OCI-LY7 (cell line): ENCODE results near the gene UFC1. TPM values are rescaled to one million over a fixed set of nuclear protein-coding genes. Genes with fewer than 3 reads are reported as not detected.

Experiments used
- BruUV-seq: library from RNA; stranded (reverse); fragments of 400-500 nt; replicated peaks from 2 replicates; lab custom pipeline; 2021; lab: Mats Ljungman, UMichigan
- CTCF ChIA-PET: fragments of 300-600 bp; sonication (Branson Sonifier 250); formaldehyde crosslinking; loops from one replicate; lab custom pipeline; 2022; ENCODE audit warnings: antibody characterized with exemption; ENCODE audit not compliant: unreplicated experiment; lab: Charles Lee
- POLR2A ChIA-PET: fragments of 300-600 bp; sonication (Branson Sonifier 250); formaldehyde crosslinking; loops from one replicate; lab custom pipeline; 2022; ENCODE audit warnings: antibody characterized with exemption; lab: Charles Lee
- DNase-seq: peaks from one replicate; pipeline ENCODE4 v3.0.0-alpha.2; 2015; ENCODE audit warnings: low spot score
- H2AFZ ChIP-seq: fragments of 200-600 bp; sonication (generic), shearing (Covaris generic); 2 replicates; pipeline ENCODE4 v1.6.1; 2014; ENCODE audit warnings: mild to moderate bottlenecking, antibody characterized with exemption, low read length, moderate library complexity
- H3K27ac ChIP-seq: fragments of 200-600 bp; sonication (generic); 2 replicates; pipeline ENCODE4 v1.5.1; 2014; ENCODE audit warnings: mixed run types, low read depth, mild to moderate bottlenecking, moderate library complexity, low read length, inconsistent platforms; ENCODE audit not compliant: poor library complexity, severe bottlenecking
- H3K36me3 ChIP-seq: fragments of 200-600 bp; sonication (generic); 2 replicates; pipeline ENCODE4 v1.6.1; 2014; ENCODE audit warnings: mild to moderate bottlenecking, antibody characterized with exemption, low read length, moderate library complexity, mixed read lengths; ENCODE audit not compliant: insufficient read depth
- H3K4me1 ChIP-seq: fragments of 200-600 bp; sonication (generic); 2 replicates; pipeline ENCODE4 v1.5.1; 2014; ENCODE audit warnings: mild to moderate bottlenecking, low read length; ENCODE audit not compliant: insufficient read depth, poor library complexity, severe bottlenecking
- H3K4me2 ChIP-seq: fragments of 200-600 bp; sonication (generic); 2 replicates; pipeline ENCODE4 v1.6.1; 2014; ENCODE audit warnings: mild to moderate bottlenecking, low read length
- H3K4me3 ChIP-seq: fragments of 200-600 bp; sonication (generic); 2 replicates; pipeline ENCODE4 v1.5.1; 2014; ENCODE audit warnings: mild to moderate bottlenecking, low read depth, low read length; ENCODE audit not compliant: poor library complexity, severe bottlenecking
- H3K79me2 ChIP-seq: fragments of 200-600 bp; sonication (generic); 2 replicates; pipeline ENCODE4 v1.6.1; 2016; ENCODE audit warnings: low read depth, mild to moderate bottlenecking, low read length, moderate library complexity, mixed read lengths; ENCODE audit not compliant: insufficient read depth
- H3K9me2 ChIP-seq: fragments of 200-600 bp; sonication (generic); 2 replicates; pipeline ENCODE4 v1.6.1; 2016; ENCODE audit warnings: mild to moderate bottlenecking, low read length, mixed read lengths; ENCODE audit not compliant: insufficient read depth
- H3K9me3 ChIP-seq: fragments of 200-600 bp; sonication (generic); 2 replicates; pipeline ENCODE4 v1.6.1; 2014; ENCODE audit warnings: mild to moderate bottlenecking, mixed run types, low read length, mixed read lengths
- H4K20me1 ChIP-seq: fragments of 200-600 bp; sonication (generic); 2 replicates; pipeline ENCODE4 v1.6.1; 2014; ENCODE audit warnings: mild to moderate bottlenecking, antibody characterized with exemption, low read length, moderate library complexity, mixed read lengths; ENCODE audit not compliant: insufficient read depth
- EZH2phosphoT487 ChIP-seq: fragments of 200-600 bp; sonication (generic); IDR thresholded peaks from 2 replicates; pipeline ENCODE4 v1.6.1; 2018; ENCODE audit warnings: low read depth, borderline replicate concordance, mild to moderate bottlenecking, mixed run types, antibody characterized with exemption, low read length, moderate library complexity, mixed read lengths
- intact Hi-C: fragments of 100-400 bp; cut with micrococcal nuclease; formaldehyde crosslinking; loops from one replicate; pipeline ENCODE4 v1.10.0; 2022; ENCODE audit not compliant: unreplicated experiment
- total RNA-seq, 2 experiments: library from RNA; depleted of rRNA in 1 of 2; stranded (reverse); fragments of >200 nt in 1 of 2; shearing (Covaris generic) in 1 of 2; gene quantifications; 2 replicates each; pipeline ENCODE4 v1.2.3, GENCODE V29; 2014 to 2022
- TF ChIP-seq, protein P1 (sequence below): fragments of 200-600 bp; sonication (generic); conservative IDR thresholded peaks from 2 replicates; pipeline ENCODE4 v1.5.1; 2014; ENCODE audit warnings: mild to moderate bottlenecking, antibody characterized with exemption, low read length, moderate library complexity, mixed read lengths

Gene UFC1
- total RNA-seq, 2 experiments from 2014 or later, result 61.2 to 80.9 TPM

DNA sequence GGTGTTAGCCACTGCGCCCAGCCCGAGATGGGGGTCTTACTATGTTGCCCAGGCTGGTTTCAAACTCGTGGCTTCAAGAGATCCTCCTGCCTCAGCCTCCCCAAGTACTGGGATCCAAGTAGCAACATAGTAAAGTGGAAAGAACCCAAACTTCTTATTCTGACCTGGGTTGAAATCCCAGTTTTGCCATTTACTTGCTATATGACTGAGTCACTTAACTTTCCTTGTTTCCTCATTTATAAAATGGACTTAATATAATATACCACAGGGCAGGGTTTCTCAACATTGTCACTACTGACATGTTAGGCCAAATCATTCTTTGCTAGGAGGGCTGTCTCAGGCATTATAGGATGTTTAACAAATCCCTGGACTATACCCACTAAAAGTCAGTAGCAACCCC lies 42.7 kb upstream of the UFC1 start:
- Histone ChIP-seq H3K9me3 (no peaks in the 10 kb centered on the region), H3K4me3 (no peak overlapping the region), H4K20me1 (peaks cover 9% of the 10 kb centered on the region; the same call in 1 of the 2 replicates), H3K36me3 (peaks cover 75% of the 10 kb centered on the region), H3K27ac (no peak overlapping the region), H3K79me2 (peaks cover 83% of the 10 kb centered on the region; the same call in 1 of the 2 replicates), H3K4me2 (no peak overlapping the region), H3K9me2 (no peaks in the 10 kb centered on the region), H2AFZ (no peak overlapping the region), H3K4me1 (peaks cover 26% of the 10 kb centered on the region)
- intact Hi-C loops, result no loop called here
- BruUV-seq, result no TSS peak
- ChIA-PET CTCF (no interaction called here), POLR2A (no interaction called here)
- no peak for TF ChIP-seq EZH2phosphoT487
- TF ChIP-seq, protein P1, sequence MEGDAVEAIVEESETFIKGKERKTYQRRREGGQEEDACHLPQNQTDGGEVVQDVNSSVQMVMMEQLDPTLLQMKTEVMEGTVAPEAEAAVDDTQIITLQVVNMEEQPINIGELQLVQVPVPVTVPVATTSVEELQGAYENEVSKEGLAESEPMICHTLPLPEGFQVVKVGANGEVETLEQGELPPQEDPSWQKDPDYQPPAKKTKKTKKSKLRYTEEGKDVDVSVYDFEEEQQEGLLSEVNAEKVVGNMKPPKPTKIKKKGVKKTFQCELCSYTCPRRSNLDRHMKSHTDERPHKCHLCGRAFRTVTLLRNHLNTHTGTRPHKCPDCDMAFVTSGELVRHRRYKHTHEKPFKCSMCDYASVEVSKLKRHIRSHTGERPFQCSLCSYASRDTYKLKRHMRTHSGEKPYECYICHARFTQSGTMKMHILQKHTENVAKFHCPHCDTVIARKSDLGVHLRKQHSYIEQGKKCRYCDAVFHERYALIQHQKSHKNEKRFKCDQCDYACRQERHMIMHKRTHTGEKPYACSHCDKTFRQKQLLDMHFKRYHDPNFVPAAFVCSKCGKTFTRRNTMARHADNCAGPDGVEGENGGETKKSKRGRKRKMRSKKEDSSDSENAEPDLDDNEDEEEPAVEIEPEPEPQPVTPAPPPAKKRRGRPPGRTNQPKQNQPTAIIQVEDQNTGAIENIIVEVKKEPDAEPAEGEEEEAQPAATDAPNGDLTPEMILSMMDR, result no peak
- no peak for DNase-seq

DNA sequence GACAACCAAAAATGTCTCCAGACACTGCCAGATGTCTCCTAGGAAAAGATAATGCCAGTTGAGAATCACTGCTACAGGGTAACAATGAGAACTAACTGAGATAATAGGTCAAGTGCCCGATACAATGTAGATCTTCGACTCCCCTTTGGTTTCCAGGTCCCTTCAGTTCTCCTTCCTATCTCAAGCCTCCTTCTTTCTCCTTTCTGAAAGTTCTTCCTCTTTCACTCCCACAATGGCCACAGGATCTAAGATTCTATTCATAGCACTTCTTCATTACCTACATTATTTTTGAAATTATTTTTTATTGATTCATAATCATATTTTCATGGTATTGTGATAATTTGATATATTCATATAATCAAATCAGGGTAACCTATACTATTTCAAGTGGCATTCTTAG lies 42.3 kb upstream of the UFC1 start:
- Histone ChIP-seq H3K4me3 (no peak overlapping the region), H3K4me2 (no peak overlapping the region), H3K79me2 (peaks cover 83% of the 10 kb centered on the region), H2AFZ (no peak overlapping the region), H3K27ac (no peak overlapping the region), H3K9me3 (no peaks in the 10 kb centered on the region), H4K20me1 (peaks cover 9% of the 10 kb centered on the region; the same call in 1 of the 2 replicates), H3K9me2 (no peaks in the 10 kb centered on the region), H3K4me1 (peaks cover 30% of the 10 kb centered on the region), H3K36me3 (peaks cover 70% of the 10 kb centered on the region)
- ChIA-PET POLR2A (no interaction called here), CTCF (no interaction called here)
- TF ChIP-seq, protein P1, result no peak
- no peak for TF ChIP-seq EZH2phosphoT487
- DNase-seq, result no peak
- BruUV-seq, result no TSS peak
- intact Hi-C loops, result no loop called here

DNA sequence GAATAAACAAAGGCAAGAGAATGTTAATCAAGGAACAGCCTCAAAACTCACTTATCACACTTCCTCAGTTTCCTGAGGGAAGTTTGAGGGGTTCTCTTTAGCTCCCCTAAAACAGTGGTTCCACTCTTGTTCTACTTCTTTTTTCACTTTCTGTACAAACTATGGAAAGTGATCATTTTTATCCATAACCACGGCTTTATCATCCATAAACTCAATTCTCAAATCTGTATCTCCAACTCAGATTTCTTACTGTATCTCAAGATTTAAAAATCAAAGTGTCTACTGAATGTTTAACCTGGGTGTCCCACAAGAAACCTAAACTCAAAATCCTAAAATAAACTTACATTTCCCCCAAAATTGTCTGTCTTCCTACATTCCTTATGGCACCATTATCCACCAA lies 39.9 kb upstream of the UFC1 start:
- TSS peak; percentile 21 for BruUV-seq
- H4K20me1 ChIP-seq, result peaks cover 9% of the 10 kb centered on the region; the same call in 1 of the 2 replicates
- peaks cover 42% of the 10 kb centered on the region for H3K4me1 ChIP-seq
- no peak overlapping the region for H3K27ac ChIP-seq
- no peaks in the 10 kb centered on the region for H3K9me3 ChIP-seq
- CTCF ChIA-PET, result no interaction called here
- H2AFZ ChIP-seq, result no peak overlapping the region
- POLR2A ChIA-PET, result interaction anchor here (1.2 kb wide), 1 partner anchor 9 kb away, joined by 3 read pairs; no protein-coding TSS in a partner anchor
- H3K36me3 ChIP-seq, result peaks cover 50% of the 10 kb centered on the region
- TF ChIP-seq EZH2phosphoT487, result no peak
- TF ChIP-seq, protein P1, result no peak
- H3K79me2 ChIP-seq, result peaks cover 92% of the 10 kb centered on the region
- no peak overlapping the region for H3K4me2 ChIP-seq
- DNase-seq, result no peak
- no peaks in the 10 kb centered on the region for H3K9me2 ChIP-seq
- H3K4me3 ChIP-seq, result no peak overlapping the region
- intact Hi-C loops, result no loop called here
